Measurements from ENCODE around the gene ANKMY2.

ANKMY2 gene

GRCh38 chr7:16634271-16634738 lies 11.2 kb downstream of the ANKMY2 start:
- no peaks in the 10 kb centered on the region for H3K9me3 ChIP-seq (ENCODE audit: insufficient read depth, low read length)
- TF ChIP-seq EZH2phosphoT487 (conservative IDR thresholded peaks at IDR 0.05; ENCODE audit: low read length) (no peak), CTCF (IDR thresholded peaks at IDR 0.05; ENCODE audit: insufficient read depth, low read length, poor library complexity, severe bottlenecking) (no peak)
- H3K4me2 ChIP-seq (ENCODE audit: low read depth, low read length, poor library complexity, severe bottlenecking): no peak overlapping the region
- H2AFZ ChIP-seq (ENCODE audit: low read depth, low read length, severe bottlenecking): no peak overlapping the region
- H3K27ac ChIP-seq (ENCODE audit: low read depth, low read length): no peak overlapping the region
- no peak overlapping the region for H3K9ac ChIP-seq (ENCODE audit: low read length)
- H3K9me2 ChIP-seq (replicated peaks; ENCODE audit: insufficient read depth, low read length): no peaks in the 10 kb centered on the region
- no peaks in the 10 kb centered on the region for H3K79me2 ChIP-seq (ENCODE audit: insufficient read depth, low read length)
- no peaks in the 10 kb centered on the region for H3F3A ChIP-seq (ENCODE audit: insufficient read depth)
- no peaks in the 10 kb centered on the region for H4K20me1 ChIP-seq (ENCODE audit: low read depth, low read length)
- H3K27me3 ChIP-seq (ENCODE audit: low read length): no peaks in the 10 kb centered on the region
- no peak overlapping the region for H3K4me3 ChIP-seq (ENCODE audit: insufficient read depth, low read length, poor library complexity, severe bottlenecking)
- H3K36me3 ChIP-seq (ENCODE audit: low read length): peaks cover 4% of the 10 kb centered on the region; the same call in 1 of the 2 replicates

GRCh38 chr7:16630654-16631053 lies 14.9 kb downstream of the ANKMY2 start:
- H3K27ac ChIP-seq (ENCODE audit: low read depth, low read length): no peak overlapping the region
- H3K79me2 ChIP-seq (ENCODE audit: insufficient read depth, low read length): no peaks in the 10 kb centered on the region
- TF ChIP-seq EZH2phosphoT487 (conservative IDR thresholded peaks at IDR 0.05; ENCODE audit: low read length) (no peak), CTCF (IDR thresholded peaks at IDR 0.05; ENCODE audit: insufficient read depth, low read length, poor library complexity, severe bottlenecking) (no peak)
- H3K9ac ChIP-seq (ENCODE audit: low read length): no peak overlapping the region
- no peaks in the 10 kb centered on the region for H3K9me3 ChIP-seq (ENCODE audit: insufficient read depth, low read length)
- H3K4me3 ChIP-seq (ENCODE audit: insufficient read depth, low read length, poor library complexity, severe bottlenecking): no peak overlapping the region
- no peaks in the 10 kb centered on the region for H3K9me2 ChIP-seq (replicated peaks; ENCODE audit: insufficient read depth, low read length)
- H3K4me2 ChIP-seq (ENCODE audit: low read depth, low read length, poor library complexity, severe bottlenecking): no peak overlapping the region
- no peak overlapping the region for H2AFZ ChIP-seq (ENCODE audit: low read depth, low read length, severe bottlenecking)
- H3K36me3 ChIP-seq (ENCODE audit: low read length): peaks cover 2% of the 10 kb centered on the region; the same call in 1 of the 2 replicates
- H4K20me1 ChIP-seq (ENCODE audit: low read depth, low read length): no peaks in the 10 kb centered on the region
- no peaks in the 10 kb centered on the region for H3F3A ChIP-seq (ENCODE audit: insufficient read depth)
- H3K27me3 ChIP-seq (ENCODE audit: low read length): no peaks in the 10 kb centered on the region

- H3K9me2 ChIP-seq (replicated peaks; ENCODE audit: insufficient read depth, low read length): no peaks in the 10 kb centered on the region
- no peak overlapping the region for H3K4me2 ChIP-seq (ENCODE audit: low read depth, low read length, poor library complexity, severe bottlenecking)
- H3K36me3 ChIP-seq (ENCODE audit: low read length): no peaks in the 10 kb centered on the region; the same call in 1 of the 2 replicates
- H3K4me3 ChIP-seq (ENCODE audit: insufficient read depth, low read length, poor library complexity, severe bottlenecking): no peak overlapping the region
- no peaks in the 10 kb centered on the region for H4K20me1 ChIP-seq (ENCODE audit: low read depth, low read length)
- TF ChIP-seq EZH2phosphoT487 (conservative IDR thresholded peaks at IDR 0.05; ENCODE audit: low read length) (no peak), CTCF (IDR thresholded peaks at IDR 0.05; ENCODE audit: insufficient read depth, low read length, poor library complexity, severe bottlenecking) (no peak)
- no peak overlapping the region for H3K27ac ChIP-seq (ENCODE audit: low read depth, low read length)
- H3K9ac ChIP-seq (ENCODE audit: low read length): no peak overlapping the region
- no peaks in the 10 kb centered on the region for H3K9me3 ChIP-seq (ENCODE audit: insufficient read depth, low read length)
- no peaks in the 10 kb centered on the region for H3K79me2 ChIP-seq (ENCODE audit: insufficient read depth, low read length)
- H2AFZ ChIP-seq (ENCODE audit: low read depth, low read length, severe bottlenecking): no peak overlapping the region
- no peaks in the 10 kb centered on the region for H3F3A ChIP-seq (ENCODE audit: insufficient read depth)
- no peaks in the 10 kb centered on the region for H3K27me3 ChIP-seq (ENCODE audit: low read length)
Observed at GRCh38 chr7:16627236-16627635, 18.3 kb downstream of the ANKMY2 start.
